GM15510 (cell line): Measurements from ENCODE around the gene PIK3R6.

Experiments
- POLR2A ChIP-seq: IDR thresholded peaks from 3 replicates; pipeline ENCODE4 v1.6.1; 2011; ENCODE audit warnings: borderline replicate concordance; ENCODE audit not compliant: insufficient read length; ENCODE audit errors: extremely low read depth

Gene PIK3R6

GRCh38 chr17:8898126-8898525 lies 30.7 kb upstream of the PIK3R6 start:
- TF ChIP-seq POLR2A, result no peak

GRCh38 chr17:8896641-8897635 lies 29.5 kb upstream of the PIK3R6 start:
- TF ChIP-seq POLR2A, result no peak

- TF ChIP-seq POLR2A, result no peak
Measured at GRCh38 chr17:8896087-8896486, 28.6 kb upstream of the PIK3R6 start.

- TF ChIP-seq POLR2A, result no peak
Measured at GRCh38 chr17:8894673-8895578, 27.5 kb upstream of the PIK3R6 start.

GRCh38 chr17:8894202-8894671 lies 26.8 kb upstream of the PIK3R6 start:
- no peak for TF ChIP-seq POLR2A

- TF ChIP-seq POLR2A, result no peak
Measured at GRCh38 chr17:8893621-8894201, 26.2 kb upstream of the PIK3R6 start.

- no peak for TF ChIP-seq POLR2A
Measured at GRCh38 chr17:8893059-8893458, 25.6 kb upstream of the PIK3R6 start.

GRCh38 chr17:8892338-8892690 lies 24.8 kb upstream of the PIK3R6 start:
- no peak for TF ChIP-seq POLR2A

GRCh38 chr17:8890671-8891070 lies 23.2 kb upstream of the PIK3R6 start:
- no peak for TF ChIP-seq POLR2A

- TF ChIP-seq POLR2A, result no peak
Measured at GRCh38 chr17:8889458-8890210, 22.2 kb upstream of the PIK3R6 start.

GRCh38 chr17:8888704-8889302 lies 21.3 kb upstream of the PIK3R6 start:
- no peak for TF ChIP-seq POLR2A

- no peak for TF ChIP-seq POLR2A
Measured at GRCh38 chr17:8887834-8888703, 20.6 kb upstream of the PIK3R6 start.

- TF ChIP-seq POLR2A, result no peak
Measured at GRCh38 chr17:8887301-8887700, 19.8 kb upstream of the PIK3R6 start.
